Activated CD4-positive, alpha-beta T cell treated with anti-CD3 and anti-CD28 coated beads, Interleukin-2, Interleukin-6, amounts not matched to agents 100 ng/mL and 50 ng/mL, durations not matched to agents 16 hours and 8 hours (primary cell): ENCODE data around the gene GLYR1.
"Not testable (repeated sequence)": the region's sequence is repeated elsewhere in the genome, so short reads cannot be mapped to it uniquely, and the experiment has no call there.

ENCODE experiments used
- DNase-seq: peaks from one replicate; pipeline ENCODE4 v3.0.0-alpha.2; 2020

GLYR1 gene

GRCh38 chr16:4785758-4786433 is 61.2 kb downstream of the GLYR1 start:
- no peak for DNase-seq

DNA sequence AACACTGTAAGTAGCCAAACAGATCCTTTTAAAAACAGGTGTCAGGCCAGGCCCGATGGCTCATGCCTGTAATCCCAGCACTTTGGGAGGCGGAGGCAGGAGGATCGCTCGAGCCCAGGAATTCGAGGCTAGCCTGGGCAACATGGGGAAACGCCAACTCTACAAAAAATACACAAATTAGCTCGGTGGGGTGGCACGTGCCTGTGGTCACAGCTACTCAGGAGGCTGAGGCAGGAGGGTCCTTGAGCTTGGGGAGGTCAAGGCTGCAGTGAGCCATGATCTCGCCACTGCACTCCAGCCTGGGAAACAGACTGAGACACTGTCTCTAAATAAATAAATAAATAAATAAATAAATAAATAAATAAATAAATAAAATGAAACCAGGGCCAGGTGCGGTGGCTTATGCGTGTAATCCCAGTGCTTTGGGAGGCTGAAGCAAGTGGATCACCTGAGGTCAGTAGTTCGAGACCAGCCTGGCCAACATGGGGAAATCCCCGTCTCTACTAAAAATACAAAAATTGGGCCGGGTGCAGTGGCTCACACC is 62.6 kb downstream of the GLYR1 start:
- not testable (repeated sequence) for DNase-seq

DNA sequence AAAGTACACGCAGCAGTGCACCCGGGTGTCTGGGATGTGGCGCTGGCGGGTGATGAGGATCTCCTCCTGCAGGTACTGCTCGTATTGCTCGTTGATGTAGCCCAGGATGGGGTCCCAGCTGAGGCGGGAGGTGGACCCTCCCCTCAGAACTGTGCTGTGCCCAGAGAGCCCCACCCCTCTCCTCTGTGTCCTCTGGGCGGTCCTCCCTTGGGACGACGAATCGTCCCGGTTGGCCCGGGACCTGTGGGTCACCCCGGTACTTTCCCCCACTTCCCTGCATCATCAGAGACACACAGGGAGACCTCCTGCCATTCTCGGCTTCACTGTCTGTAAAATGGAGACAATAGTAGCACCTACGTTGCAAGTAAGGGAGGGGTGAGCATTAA is 63.1 kb downstream of the GLYR1 start:
- DNase-seq = no peak

- no peak for DNase-seq
Observed at GRCh38 chr16:4783251-4783950, 63.7 kb downstream of the GLYR1 start.

GRCh38 chr16:4780235-4780634 is 66.9 kb downstream of the GLYR1 start:
- DNase-seq = no peak

- DNase-seq = no peak
Observed at GRCh38 chr16:4778050-4778392, 69.1 kb downstream of the GLYR1 start.

- no peak for DNase-seq
Observed at GRCh38 chr16:4777339-4778049, 69.6 kb downstream of the GLYR1 start.

GRCh38 chr16:4776141-4776705 is 70.9 kb downstream of the GLYR1 start:
- no peak for DNase-seq

GRCh38 chr16:4775005-4775404 is 72.1 kb downstream of the GLYR1 start:
- DNase-seq = no peak

- DNase-seq = no peak
Observed at GRCh38 chr16:4772351-4772750, 74.7 kb downstream of the GLYR1 start.

GRCh38 chr16:4771646-4772045 is 75.4 kb downstream of the GLYR1 start:
- DNase-seq = no peak

DNA sequence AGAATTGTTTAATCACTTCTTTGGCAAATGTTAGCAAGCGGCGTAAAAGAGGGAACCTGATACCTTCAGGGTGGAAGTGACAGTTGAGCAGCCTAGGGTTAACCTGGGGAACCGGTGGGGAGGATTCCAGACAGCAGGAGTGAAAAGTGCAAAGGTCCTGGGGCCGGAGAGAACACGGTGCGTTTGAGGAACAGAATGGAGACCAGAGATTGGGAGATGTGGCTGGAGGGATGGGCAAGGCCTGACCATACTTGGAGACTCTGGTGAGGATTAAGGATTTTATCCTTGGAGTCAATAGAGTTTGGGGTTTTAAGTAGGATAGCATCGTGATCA is 77.8 kb downstream of the GLYR1 start:
- no peak for DNase-seq

DNA sequence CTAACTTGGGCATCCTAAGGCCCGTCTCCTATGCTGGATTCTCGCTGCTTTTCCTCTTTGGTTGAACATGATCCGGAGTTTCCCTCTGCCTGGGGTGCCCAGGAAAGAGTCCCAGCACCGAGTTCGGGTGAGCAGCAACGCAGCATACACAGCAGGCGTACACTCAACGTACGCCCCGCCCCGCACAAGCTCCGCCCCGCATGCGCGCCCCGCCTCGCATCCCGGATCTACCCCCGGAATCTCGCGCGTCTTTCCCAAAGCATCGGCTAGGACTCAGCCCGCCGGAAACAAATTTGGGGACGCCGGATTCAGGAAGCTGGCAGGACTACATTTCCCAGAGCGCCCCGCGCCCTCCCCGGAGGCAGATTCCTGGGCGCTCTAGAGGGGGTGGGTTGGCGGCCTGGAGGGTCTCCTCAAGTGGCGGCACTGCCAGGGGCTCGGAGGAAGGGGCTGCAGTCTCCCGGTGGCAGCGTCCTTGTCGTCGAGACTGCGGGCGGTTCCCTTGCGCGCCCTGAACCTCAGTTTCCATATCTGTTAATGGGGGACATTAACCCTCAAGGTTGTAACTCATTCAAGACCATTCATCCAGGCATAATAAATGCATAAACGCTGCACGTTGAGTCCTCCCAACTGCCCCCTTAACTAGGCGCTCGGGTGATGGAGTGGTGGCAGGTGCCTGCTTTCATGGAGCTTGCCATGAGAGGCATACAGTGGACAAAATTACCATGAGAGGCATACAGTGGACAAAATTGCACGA is 78.4 kb downstream of the GLYR1 start:
- peak; percentile 94 for DNase-seq

- DNase-seq = no peak
Observed at GRCh38 chr16:4767872-4768548, 79.1 kb downstream of the GLYR1 start.

DNA sequence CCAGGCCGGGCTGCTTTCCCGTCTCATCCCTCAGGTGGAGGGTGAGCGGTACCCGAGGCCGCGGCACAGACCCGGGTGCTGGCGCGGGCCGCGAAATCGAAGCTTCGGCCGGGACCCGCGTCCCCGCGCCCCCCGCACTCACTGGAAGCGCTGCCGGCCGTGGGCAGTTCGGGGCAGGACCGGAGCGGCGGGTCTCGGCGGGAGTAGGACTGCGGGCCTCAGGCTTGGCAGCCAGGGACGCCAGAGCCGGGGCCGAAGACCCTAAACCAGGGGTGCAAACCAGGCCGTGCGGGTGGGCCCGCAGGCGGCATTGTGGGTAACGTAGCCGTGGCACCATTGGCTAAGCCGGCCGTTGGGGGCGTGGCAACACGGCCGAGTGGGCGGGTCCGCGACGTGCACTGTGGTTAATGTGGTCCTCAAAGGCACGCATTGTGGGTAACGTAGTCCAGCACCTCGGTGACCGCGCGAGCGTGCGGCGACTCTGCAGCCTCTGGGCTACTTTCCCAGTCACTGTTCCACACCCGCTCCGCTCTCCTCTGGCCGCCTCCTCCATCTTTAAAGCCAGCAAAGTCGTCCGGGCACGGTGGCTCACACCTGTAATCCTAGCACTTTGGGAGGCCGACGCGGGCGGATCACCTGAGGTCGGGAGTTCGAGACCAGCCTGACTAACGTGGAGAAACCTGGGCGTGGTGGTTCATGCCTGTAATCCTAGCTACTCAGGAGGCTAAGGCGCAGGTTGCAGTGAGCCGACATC is 80.0 kb downstream of the GLYR1 start, which contains the start of gene ZNF500:
TSS of gene ZNF500 (minus strand) at position 288 of the 754 bp plus-strand sequence. CDS start 1,184 bp downstream, outside the sequence.
- DNase-seq = peak; percentile 99

GRCh38 chr16:4765511-4766474 is 81.3 kb downstream of the GLYR1 start:
- no peak for DNase-seq

DNA sequence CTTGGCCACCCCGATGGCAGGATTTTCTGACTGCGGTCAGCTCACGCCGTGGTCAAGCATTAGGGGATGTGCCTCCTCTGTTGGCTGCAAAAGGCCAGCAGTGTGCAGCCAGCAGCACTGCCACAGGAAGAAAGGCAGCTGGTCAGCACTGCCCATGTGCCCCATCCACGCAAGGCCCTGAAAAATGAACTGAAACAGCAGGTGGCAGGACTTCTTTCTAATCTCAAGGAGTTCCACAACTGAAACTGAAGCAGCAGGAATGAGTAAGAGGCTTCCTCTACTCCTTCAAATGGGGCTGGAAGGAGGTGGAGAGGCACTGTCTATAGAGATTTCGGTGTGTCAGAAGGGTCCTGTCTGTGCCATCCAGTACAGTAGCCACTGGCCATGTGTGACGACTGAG is 83.3 kb downstream of the GLYR1 start:
- no peak for DNase-seq

GRCh38 chr16:4762205-4762604 is 84.9 kb downstream of the GLYR1 start:
- no peak for DNase-seq

DNA sequence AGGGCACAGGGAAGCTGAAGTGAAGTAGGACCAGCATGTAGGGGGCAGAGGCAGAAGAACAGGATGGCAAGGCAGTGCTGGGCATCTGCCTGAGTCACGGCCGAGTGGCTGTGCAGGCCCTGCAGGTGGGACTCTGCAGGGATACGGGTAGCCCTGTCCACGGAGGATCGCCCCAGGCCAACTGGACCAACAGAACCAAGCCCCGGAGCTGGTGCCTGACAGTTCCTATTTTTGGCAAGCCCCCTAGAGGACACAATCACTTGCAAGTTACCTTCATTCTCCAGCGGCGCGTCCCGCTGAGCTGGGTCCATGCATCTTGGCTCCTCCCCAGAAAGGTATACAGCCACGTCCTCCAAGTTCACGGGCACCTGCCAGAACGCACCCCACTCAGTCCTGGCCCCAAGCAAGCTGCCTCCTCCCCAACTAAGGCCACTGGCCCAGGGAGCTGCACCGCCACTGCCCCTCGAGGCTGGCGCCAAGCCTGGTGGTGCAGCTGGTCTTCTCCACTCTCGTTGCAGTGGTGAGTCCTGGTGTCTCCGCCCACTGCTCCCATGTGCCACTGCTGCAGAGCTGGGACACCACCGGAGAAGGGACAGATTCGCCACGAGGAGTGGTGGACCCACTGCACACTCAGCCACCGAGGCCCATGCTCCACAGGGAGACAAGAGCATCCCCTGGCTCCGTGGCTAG is 86.7 kb downstream of the GLYR1 start:
- no peak for DNase-seq

DNA sequence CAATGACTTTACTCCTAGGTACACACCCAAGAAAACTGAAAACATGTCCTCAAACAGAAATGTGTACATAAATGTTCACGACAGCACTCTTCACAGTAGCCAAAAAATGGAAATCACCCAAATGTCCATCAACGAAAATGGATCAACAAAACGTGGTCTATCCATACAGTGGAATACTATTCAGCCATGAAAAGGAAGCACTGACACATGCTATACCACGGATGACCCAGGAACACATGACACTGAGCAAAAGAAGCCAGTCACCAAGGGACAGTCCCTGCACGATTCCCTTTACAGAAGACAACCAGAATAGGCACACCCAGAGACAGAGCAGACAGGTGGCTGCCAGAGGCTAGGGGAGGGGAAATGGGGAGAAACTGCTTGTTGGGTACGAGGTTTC is 91.4 kb downstream of the GLYR1 start:
- no peak for DNase-seq
